Adrenal gland (tissue), 5 donors: ENCODE measurements around the gene EFCAB8.
A peak's percentile ranks its signal among the peaks of the same experiment; 100 is the strongest.

Experiments
- POLR2A ChIP-seq, 2 donors: fragments of 450-650 bp; IDR thresholded peaks; one replicate each; pipeline ENCODE4 v1.6.1; 2017; ENCODE audit warnings: antibody characterized with exemption in 2 of 2, mild to moderate bottlenecking in 2 of 2, moderate library complexity in 1 of 2
- TF ChIP-seq, protein P1 (sequence below), 6 experiments: fragments of 450-650 bp in 4 of 6; fragments of 200-600 bp in 2 of 6; sonication (generic) in 1 of 6; IDR thresholded peaks; 1 replicate in 5 of 6; 2 replicates in 1 of 6; pipeline versions ENCODE4 v1.5.1 to v1.8.0; 2016 to 2021; ENCODE audit warnings: antibody characterized with exemption in 6 of 6, mild to moderate bottlenecking in 2 of 6, moderate library complexity in 1 of 6
- donor health status: DM: no; HTN: no; CAD: no.

- no peak for TF ChIP-seq POLR2A (IDR thresholded peaks at IDR 0.05)
- TF ChIP-seq, protein P1, sequence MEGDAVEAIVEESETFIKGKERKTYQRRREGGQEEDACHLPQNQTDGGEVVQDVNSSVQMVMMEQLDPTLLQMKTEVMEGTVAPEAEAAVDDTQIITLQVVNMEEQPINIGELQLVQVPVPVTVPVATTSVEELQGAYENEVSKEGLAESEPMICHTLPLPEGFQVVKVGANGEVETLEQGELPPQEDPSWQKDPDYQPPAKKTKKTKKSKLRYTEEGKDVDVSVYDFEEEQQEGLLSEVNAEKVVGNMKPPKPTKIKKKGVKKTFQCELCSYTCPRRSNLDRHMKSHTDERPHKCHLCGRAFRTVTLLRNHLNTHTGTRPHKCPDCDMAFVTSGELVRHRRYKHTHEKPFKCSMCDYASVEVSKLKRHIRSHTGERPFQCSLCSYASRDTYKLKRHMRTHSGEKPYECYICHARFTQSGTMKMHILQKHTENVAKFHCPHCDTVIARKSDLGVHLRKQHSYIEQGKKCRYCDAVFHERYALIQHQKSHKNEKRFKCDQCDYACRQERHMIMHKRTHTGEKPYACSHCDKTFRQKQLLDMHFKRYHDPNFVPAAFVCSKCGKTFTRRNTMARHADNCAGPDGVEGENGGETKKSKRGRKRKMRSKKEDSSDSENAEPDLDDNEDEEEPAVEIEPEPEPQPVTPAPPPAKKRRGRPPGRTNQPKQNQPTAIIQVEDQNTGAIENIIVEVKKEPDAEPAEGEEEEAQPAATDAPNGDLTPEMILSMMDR (IDR thresholded peaks at IDR 0.05), result peak; percentile 78 to 95 (median 86)
Observed at GRCh38 chr20:32902456-32903420, 44.0 kb downstream of the EFCAB8 start.
